ENCODE measurements around the gene SH3BP1.

SH3BP1 gene

DNA sequence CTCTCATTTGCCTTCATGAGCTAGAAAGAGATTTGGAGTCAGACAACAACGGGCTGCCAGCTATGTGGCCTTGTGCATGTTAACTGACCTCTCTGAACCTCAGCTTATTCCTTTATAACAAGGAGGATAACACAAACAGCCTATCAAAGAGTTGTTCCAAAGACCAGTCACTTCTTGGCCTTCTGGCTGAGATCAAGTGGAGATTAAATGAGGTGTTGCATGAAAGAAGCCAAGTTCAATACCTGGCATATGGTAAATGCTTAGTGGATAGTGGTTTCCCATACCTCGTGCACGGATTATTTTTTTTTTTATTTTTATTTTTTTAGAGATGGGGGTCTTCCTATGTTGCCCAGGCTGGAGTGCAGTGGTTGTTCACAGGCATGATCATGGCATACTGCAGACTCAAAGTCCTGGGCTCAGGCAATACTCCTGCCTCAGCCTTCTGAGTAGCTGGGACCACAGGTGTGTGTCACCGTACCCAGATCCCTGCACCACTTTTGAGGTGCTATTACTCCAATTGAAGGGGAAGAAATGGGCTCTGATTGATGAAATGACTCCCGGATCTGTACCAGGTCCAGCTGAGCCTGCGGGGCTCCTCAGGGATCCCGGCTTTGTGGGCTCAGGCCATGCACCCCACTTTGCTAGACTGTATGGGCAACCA, 40.9 kb downstream of the SH3BP1 start:
- POLR2A ChIA-PET = interaction anchor here (1.3 to 4.3 kb wide), 12 partner anchors 11 to 72 kb away, joined by 3 to 49 read pairs (median 7); partner anchors contain the start of gene PDXP
- CTCF ChIA-PET = interaction anchor here (0.7 to 16.5 kb wide), 12 partner anchors 8 to 131 kb away, joined by 3 to 333 read pairs (median 8); partner anchors contain the start of genes PDXP and SH3BP1
- H3K4me3 ChIP-seq (ENCODE audit: low read depth, low read length) = no peak overlapping the region
- TF ChIP-seq, protein P1, sequence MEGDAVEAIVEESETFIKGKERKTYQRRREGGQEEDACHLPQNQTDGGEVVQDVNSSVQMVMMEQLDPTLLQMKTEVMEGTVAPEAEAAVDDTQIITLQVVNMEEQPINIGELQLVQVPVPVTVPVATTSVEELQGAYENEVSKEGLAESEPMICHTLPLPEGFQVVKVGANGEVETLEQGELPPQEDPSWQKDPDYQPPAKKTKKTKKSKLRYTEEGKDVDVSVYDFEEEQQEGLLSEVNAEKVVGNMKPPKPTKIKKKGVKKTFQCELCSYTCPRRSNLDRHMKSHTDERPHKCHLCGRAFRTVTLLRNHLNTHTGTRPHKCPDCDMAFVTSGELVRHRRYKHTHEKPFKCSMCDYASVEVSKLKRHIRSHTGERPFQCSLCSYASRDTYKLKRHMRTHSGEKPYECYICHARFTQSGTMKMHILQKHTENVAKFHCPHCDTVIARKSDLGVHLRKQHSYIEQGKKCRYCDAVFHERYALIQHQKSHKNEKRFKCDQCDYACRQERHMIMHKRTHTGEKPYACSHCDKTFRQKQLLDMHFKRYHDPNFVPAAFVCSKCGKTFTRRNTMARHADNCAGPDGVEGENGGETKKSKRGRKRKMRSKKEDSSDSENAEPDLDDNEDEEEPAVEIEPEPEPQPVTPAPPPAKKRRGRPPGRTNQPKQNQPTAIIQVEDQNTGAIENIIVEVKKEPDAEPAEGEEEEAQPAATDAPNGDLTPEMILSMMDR (IDR thresholded peaks at IDR 0.05; ENCODE audit: insufficient read depth, low read length, missing control alignments) = no peak
- DNase-seq (ENCODE audit: low read depth, low spot score) = no peak

DNA sequence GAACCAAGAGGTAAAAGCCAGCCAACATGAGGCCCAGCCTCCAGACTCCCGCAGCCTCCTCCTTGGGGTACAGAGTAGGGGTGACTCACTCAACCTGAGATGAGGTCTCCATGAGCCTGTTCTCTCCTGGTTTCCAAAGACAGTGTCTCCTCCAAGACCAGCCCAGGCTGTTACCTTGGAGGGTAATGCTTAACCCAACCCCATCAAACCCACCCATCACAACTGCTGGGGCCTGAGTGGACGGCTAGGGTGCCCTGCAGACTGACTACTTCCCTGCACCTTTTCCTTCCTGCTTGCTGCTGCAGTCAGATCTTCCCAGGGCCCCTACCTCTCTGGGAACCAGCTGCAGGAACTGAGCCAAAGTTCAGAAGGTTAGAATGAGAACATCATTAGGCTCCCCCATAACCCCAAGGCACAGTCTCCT, 41.5 kb downstream of the SH3BP1 start:
- CTCF ChIA-PET = interaction anchor here (0.6 to 16.5 kb wide), 21 partner anchors 9 to 281 kb away, joined by 3 to 333 read pairs (median 6); partner anchors contain the start of genes PDXP, SH3BP1 and TRIOBP
- POLR2A ChIA-PET = interaction anchor here (0.6 to 4.3 kb wide), 15 partner anchors 13 to 88 kb away, joined by 3 to 49 read pairs (median 7); partner anchors contain the start of genes GGA1 and PDXP
- no peak for DNase-seq (ENCODE audit: low read depth, low spot score)
- no peak overlapping the region for H3K4me3 ChIP-seq (ENCODE audit: low read depth, low read length)
- TF ChIP-seq, protein P1 (IDR thresholded peaks at IDR 0.05; ENCODE audit: insufficient read depth, low read length, missing control alignments) = no peak

DNA sequence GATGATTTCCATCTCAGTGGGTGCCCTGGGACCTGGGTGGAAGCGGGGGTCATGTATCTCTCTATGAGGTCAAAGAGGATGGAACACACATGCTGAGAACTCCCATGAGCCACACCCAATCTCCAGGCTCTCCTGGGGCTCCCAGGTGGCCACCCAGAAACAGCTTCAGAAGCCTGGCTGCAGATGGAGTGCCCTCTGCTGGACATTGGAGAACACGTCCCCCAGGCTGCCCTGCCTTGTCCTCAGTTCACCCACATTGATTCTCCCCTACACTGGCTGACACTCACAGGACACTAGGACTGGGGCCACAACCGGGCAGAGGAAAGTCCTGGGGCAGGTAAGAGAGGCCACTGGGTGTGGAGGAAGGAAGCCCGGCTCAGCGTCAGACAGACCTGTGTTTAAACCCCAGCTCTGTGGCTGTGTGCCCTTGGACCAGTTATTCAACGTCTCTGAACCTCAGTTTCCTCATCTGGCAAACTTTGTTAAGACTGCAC, 42.1 kb downstream of the SH3BP1 start:
- H3K4me3 ChIP-seq (ENCODE audit: low read depth, low read length) = no peak overlapping the region
- POLR2A ChIA-PET = interaction anchor here (0.6 to 4.3 kb wide), 15 partner anchors 14 to 89 kb away, joined by 3 to 49 read pairs (median 7); partner anchors contain the start of genes GGA1 and PDXP
- no peak for DNase-seq (ENCODE audit: low read depth, low spot score)
- CTCF ChIA-PET = interaction anchor here (0.6 to 16.5 kb wide), 21 partner anchors 9 to 281 kb away, joined by 3 to 333 read pairs (median 6); partner anchors contain the start of genes PDXP, SH3BP1 and TRIOBP
- TF ChIP-seq, protein P1 (IDR thresholded peaks at IDR 0.05; ENCODE audit: insufficient read depth, low read length, missing control alignments) = peak; percentile 96

DNA sequence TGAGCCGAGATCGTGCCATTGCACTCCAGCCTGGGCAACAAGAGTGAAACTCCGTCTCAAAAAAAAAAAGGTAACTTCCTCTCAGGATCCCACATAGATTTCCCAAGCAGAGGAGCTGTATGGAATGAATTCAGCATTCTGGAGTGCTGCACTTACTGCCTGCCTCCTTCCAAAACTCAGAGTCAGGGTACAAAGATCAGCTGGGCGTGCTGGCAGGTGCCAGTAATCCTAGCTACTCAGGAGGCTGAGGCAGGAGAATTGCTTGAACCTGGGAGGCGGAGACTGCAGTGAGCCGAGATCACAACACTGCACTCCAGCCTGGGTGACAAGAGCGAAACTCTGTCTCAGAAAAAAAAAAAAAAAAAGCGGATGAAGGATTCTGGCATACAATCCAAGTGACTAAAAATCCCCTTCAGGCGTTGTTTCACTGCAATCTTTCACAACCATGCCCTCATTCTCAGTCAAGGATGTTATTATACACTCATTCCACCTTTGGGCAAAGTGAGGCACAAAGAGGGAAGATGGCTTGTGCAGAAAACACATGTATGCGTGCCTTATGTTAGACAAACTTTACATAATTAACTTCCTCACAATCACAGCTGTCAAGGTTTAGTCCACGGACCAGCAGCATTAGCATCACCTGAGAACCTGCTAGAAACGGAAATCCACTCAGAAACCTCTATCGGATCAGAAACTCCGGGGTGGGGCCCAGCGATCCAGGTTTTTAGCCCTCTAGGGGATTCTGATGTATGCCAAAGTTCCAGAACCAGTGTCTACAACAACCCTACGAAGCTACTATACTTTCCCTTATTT, 45.5 kb downstream of the SH3BP1 start:
- TF ChIP-seq, protein P1 (IDR thresholded peaks at IDR 0.05; ENCODE audit: insufficient read depth, low read length, missing control alignments) = no peak
- DNase-seq (ENCODE audit: low read depth, low spot score) = no peak
- H3K4me3 ChIP-seq (ENCODE audit: low read depth, low read length) = no peak overlapping the region
- POLR2A ChIA-PET = interaction anchor here (1.1 to 1.4 kb wide), 2 partner anchors 41 to 50 kb away, joined by 3 to 8 read pairs; no protein-coding TSS in a partner anchor
- CTCF ChIA-PET = interaction anchor here (1.3 to 16.5 kb wide), 5 partner anchors 26 to 80 kb away, joined by 3 to 333 read pairs (median 10); partner anchors contain the start of genes PDXP and SH3BP1

DNA sequence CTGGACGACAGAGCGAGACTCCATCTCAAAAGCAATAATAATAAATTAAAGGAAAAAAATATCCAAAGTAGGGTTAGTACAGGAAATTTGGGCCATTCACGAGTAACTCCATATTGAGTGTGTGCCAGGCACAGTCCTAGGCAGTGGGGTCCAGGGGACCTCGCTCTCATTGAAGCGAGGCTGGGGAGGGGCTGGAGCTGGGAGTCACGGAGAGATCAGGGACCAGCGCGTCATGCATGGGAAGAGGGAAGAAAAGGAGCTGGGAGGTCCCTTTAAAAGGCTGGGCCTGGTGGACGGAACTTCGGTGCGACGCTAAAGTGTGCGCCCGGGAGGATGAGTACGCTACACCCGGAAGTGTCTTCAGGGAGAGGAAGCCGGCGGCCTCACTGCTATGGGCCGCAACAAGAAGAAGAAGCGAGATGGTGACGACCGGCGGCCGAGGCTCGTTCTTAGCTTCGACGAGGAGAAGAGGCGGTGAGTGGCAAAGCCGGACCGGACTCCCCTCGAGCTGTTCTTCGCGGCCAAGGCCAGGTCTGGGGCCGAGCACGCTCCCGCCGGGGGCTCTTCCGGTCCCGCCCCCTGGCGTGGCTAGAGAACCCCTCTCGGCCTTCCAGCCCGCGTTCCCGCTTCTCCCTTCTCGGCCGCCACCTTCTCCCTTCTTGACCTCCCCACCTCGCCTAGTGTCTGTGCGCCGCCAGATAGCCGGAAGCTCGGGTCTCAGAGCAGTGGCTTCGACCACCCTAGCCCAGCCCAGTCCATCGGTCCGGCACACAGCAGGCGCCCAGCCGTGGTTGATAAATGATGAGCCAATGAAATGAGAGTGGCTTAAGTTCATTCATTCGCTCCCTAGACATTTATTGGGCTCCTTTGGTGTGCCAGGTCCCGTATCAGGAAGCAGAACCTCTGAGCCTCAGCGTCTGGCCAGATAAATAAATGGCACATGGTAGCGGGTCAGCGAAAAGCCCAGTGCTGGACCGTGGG, 46.8 kb downstream of the SH3BP1 start, which contains the start of gene NOL12:
TSS of gene NOL12 (plus strand) at position 342 of the 981 bp plus-strand sequence. CDS start at position 392, 50 bp downstream.
- TF ChIP-seq, protein P1 (IDR thresholded peaks at IDR 0.05; ENCODE audit: insufficient read depth, low read length, missing control alignments) = no peak
- ChIA-PET POLR2A (interaction anchor here (0.6 to 1.7 kb wide), 8 partner anchors 10 to 73 kb away, joined by 3 to 14 read pairs (median 6); partner anchors contain the start of genes LGALS1, PDXP and TRIOBP), CTCF (interaction anchor here (0.9 to 16.5 kb wide), 9 partner anchors 10 to 106 kb away, joined by 4 to 333 read pairs (median 7); partner anchors contain the start of genes PDXP and SH3BP1)
- H3K4me3 ChIP-seq (ENCODE audit: low read depth, low read length) = peak within 1 kb of the TSS; percentile 96
- DNase-seq (ENCODE audit: low read depth, low spot score) = no peak

All from AG04449 (cell line).